Measurements from ENCODE around the gene TMEM101.
"Not testable (repeated sequence)": the region's sequence is repeated elsewhere in the genome, so short reads cannot be mapped to it uniquely, and the experiment has no call there.

- TF ChIP-seq, protein P1, sequence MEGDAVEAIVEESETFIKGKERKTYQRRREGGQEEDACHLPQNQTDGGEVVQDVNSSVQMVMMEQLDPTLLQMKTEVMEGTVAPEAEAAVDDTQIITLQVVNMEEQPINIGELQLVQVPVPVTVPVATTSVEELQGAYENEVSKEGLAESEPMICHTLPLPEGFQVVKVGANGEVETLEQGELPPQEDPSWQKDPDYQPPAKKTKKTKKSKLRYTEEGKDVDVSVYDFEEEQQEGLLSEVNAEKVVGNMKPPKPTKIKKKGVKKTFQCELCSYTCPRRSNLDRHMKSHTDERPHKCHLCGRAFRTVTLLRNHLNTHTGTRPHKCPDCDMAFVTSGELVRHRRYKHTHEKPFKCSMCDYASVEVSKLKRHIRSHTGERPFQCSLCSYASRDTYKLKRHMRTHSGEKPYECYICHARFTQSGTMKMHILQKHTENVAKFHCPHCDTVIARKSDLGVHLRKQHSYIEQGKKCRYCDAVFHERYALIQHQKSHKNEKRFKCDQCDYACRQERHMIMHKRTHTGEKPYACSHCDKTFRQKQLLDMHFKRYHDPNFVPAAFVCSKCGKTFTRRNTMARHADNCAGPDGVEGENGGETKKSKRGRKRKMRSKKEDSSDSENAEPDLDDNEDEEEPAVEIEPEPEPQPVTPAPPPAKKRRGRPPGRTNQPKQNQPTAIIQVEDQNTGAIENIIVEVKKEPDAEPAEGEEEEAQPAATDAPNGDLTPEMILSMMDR (IDR thresholded peaks at IDR 0.05) = not testable (repeated sequence)
- not testable (repeated sequence) for TF ChIP-seq POLR2A (IDR thresholded peaks at IDR 0.05); POLR2AphosphoS5 (IDR thresholded peaks at IDR 0.05; ENCODE audit: insufficient read depth in 1 of 2, low read depth in 1 of 2)
Measured at GRCh38 chr17:43972444-43973212, 42.1 kb downstream of the TMEM101 start.

Measured in vagina (tissue), 2 donors.